EH (cell line): ENCODE data around the gene SAYSD1.

ENCODE experiments used
- DNase-seq: peaks from one replicate; pipeline ENCODE4 v3.0.0-alpha.2; 2015; ENCODE audit warnings: low read depth

Gene SAYSD1

GRCh38 chr6:39058471-39059147 lies 56.4 kb downstream of the SAYSD1 start:
- DNase-seq = no peak

- DNase-seq = no peak
Measured at GRCh38 chr6:39057251-39058155, 57.5 kb downstream of the SAYSD1 start.

- no peak for DNase-seq
Measured at GRCh38 chr6:39056681-39057080, 58.3 kb downstream of the SAYSD1 start.

GRCh38 chr6:39056191-39056590 lies 58.8 kb downstream of the SAYSD1 start:
- no peak for DNase-seq

GRCh38 chr6:39055661-39056060 lies 59.3 kb downstream of the SAYSD1 start:
- DNase-seq = no peak

GRCh38 chr6:39054577-39055142 lies 60.3 kb downstream of the SAYSD1 start:
- no peak for DNase-seq
